Subcutaneous adipose tissue (tissue), 4 donors: Measurements from ENCODE around the gene ADGRL3. TPM values are rescaled to one million over a fixed set of nuclear protein-coding genes. Genes with fewer than 3 reads are reported as not detected.

ENCODE experiments used
- CTCF ChIP-seq: fragments of 450-650 bp; IDR thresholded peaks from one replicate; pipeline ENCODE4 v1.5.1; 2016; ENCODE audit warnings: low read depth, mild to moderate bottlenecking, control low read depth, antibody characterized with exemption, moderate library complexity
- total RNA-seq, 4 donors: library from RNA; depleted of rRNA; stranded (reverse); fragments of >200 nt; gene quantifications; one replicate each; pipeline ENCODE4 v1.1.0, GENCODE V29; 2016

The ADGRL3 gene
- total RNA-seq, 4 donors from 2014 or later: 6.3 to 12.2 (median 9.2) TPM

DNA sequence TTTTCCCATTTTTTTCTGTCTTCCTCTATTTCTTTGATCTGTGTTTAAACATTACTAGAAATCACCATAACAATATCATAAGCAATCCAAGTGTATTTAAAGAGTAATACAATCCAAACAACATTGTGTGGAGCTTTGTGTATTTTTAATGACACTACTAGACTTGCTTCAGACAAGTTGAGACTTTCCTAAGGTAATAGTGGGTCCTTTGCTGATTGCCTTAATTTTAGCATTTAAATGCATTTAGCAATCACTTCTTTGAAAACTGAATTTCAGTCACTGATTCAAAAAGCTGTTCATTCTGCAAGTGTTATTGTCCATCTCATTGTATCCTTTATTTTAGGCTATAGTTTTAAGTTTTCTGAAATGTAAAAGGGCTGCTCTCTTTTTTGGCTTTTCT lies 804.8 kb downstream of the ADGRL3 start:
- TF ChIP-seq CTCF: no peak

DNA sequence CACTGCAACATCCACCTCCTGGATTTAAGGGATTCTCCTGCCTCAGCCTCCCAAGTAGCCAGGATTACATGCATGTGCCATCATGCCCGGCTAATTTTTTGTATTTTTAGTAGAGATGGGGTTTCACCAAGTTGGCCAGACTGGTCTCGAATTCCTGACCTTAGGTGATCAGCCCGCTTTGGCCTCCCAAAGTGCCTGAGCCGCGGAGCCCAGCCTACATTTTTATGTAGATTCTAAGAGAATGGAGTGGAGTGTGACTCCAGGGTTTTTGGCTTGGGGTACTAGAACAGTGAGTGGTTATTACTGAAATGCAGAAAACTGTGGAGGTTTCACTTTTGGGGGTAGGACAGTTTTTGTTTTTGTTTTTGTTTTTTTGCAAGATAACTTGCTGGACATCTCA lies 806.0 kb downstream of the ADGRL3 start:
- no peak for TF ChIP-seq CTCF

- no peak for TF ChIP-seq CTCF
These were observed 815.1 kb downstream of the ADGRL3 start for GRCh38 chr4:62015043-62015739.

DNA sequence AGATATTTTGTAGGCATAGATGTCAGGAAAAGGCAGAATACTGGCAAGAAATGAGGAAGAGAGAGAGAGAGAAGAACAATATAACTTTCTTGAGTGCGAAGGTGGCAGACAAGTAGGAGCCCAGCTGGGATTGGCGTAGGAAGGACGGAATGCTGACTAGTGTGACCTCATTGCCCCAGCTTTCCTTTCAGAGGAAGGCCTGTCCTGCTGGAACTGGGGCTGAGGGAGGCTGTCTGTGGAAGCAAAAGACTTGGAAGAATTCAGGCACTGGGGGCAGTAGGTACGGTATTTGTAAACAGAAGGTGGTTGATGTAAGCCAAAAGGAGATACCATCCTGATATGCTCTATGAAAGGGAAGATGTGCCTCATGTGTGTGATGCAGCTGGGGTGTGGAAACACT lies 818.4 kb downstream of the ADGRL3 start:
- no peak for TF ChIP-seq CTCF

DNA sequence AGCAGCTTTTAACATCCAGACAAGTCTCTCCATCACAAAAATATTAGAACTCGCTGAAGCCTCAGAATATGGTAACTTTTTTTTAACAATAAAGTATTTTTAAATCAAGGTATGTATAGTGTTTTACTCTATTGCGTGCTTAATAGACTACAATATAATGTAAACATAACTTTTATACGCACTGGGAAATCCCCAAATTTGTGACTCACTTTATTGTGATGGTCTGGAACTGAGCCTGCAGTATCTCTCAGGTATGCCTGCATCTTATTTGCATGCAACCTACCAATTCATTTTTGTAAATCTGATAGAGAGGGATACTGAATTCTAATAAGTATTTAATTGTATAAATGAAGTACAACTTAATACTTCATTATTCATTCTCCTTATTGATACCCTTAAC lies 823.5 kb downstream of the ADGRL3 start:
- no peak for TF ChIP-seq CTCF

DNA sequence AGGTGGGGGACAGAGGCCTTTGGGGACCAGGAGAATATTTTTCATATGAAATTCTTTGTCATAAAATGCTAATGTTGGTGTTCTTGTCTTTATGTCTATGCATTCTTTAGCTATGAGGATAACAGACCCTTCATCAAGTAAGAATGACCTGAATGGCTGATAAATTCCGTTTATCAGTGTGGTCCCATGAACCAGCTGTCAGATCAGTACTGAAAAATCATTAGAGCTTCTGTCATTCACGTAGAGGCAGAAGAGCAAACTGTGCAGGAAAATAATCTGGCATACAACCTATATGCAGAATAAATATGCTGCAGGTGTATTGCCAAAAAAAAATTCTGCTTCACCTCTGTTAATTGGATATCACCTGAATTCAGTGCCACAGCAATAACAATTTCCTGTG lies 828.6 kb downstream of the ADGRL3 start:
- no peak for TF ChIP-seq CTCF

DNA sequence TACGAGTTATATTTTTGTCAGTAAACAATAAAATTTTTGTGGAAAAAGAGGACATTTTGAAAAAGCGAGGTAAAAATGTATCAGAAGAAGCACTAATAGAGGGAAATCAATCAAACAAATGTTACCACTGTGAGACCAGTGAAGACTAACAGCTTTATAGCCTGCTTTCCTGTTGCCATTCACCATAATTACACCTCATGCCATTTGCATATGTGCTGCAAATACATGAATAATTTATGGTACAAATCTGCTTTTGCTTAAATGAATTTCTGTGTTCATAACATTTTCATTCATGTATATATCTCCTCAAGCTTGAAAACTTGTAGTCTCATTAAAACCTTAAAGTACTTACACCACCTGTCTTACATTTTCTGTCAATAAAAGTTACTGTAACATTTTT lies 830.8 kb downstream of the ADGRL3 start:
- no peak for TF ChIP-seq CTCF
